HG03571 (cell line): ENCODE measurements around the gene DISP2.

ENCODE experiments used
- ATAC-seq: cut with Tn5 transposase; IDR thresholded peaks from one replicate; pipeline ENCODE4 v1.9.1; 2021; ENCODE audit not compliant: unreplicated experiment

Gene DISP2

DNA sequence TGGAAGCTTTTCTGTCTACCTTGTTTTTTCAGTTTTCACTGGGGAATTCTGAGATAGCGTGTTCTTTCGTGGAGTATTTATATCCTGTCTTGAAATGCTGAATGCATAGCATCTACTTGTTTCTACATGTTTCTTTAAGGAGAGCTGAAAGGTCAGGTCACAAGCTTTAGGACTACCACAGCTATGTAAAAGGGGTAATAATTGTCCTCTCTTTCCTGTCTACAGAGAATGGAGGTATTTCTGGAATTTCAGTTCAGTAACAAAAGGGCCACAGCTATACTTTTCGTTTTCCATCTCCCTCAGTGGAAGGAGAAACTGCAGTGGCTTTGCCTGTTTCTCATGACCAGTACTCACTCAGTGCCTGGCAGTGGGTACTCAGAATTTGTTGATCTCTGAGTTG, 29.8 kb upstream of the DISP2 start:
- ATAC-seq: no peak

DNA sequence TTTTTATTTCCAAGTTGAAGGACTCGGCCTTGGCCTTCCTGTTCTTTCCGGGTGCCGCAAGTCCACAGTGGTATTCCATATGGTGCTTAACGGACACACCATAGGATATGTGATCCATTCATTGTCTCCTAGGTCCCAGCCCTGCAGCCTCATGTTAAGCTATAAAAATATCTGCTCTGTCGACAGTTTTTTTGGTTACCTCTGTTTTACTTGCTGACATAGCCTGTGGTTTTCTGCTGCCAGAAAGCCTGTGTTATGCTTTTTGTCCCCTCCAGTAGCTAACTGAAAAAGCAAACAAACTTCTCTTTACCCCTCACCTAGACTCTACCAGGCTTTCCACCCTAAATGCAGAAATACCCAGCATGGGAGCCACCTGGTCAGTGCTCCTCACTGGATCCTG, 29.3 kb upstream of the DISP2 start:
- ATAC-seq: no peak

DNA sequence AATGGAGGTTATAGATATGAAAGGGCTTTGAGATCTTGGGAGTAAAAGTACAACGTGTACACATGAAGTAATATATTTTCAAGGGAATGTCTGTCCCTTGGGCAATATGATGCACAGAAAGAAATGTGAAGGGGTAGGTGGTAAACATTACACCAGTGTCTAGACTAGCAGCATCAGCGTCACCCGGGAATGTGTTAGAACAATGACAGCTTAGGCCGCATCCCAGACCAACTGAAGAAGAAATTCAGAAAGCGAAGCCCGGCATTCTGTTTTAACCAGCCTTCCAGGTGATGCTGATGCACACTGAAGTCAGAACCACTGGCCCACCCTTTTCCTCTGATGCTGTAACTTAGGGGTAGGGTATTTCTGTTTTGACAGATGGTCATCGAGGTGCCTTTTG, 28.2 kb upstream of the DISP2 start:
- no peak for ATAC-seq

DNA sequence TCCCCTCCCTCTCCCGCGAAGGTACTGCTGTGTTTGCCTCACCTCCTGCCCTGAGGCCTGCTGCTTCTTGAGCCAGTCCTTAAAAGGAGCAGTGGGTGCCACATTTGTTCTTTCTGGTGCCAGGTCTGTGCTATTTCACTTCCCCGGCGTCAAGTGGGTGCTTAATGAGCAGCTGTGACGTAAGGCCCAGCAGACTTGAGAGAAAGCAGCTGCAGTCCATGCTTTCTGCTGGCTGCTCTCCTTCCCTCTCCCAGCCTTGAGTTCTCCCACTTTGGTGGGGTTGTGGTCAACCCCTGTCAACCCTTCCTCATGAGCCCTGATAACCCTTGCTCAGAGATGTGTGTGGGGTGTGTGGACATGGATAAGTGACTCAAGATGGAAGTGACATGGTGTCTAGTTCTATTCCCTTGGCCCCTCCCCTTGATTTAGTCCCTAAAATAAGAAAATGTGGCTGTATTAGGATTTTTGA, 27.6 kb upstream of the DISP2 start:
- ATAC-seq: no peak

DNA sequence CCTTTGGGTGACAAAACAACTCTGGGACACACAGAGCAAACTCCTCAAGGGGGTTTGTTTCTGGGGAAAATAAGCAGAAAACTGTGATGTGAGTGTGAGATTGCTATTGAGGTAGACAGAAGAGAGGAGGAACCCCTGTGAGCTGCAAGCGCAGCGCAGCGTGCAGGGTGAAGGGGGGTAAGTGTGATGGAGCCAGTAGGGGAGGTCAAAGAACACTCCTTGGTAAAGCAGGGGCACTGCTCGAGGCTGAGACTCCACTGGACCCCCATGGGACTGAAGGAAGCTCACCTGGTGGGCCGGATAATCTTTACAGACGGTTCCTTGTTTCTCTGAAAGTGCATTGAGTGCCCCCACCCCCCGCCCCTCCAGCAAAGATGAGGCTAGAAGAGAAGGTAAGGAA, 27.0 kb upstream of the DISP2 start:
- ATAC-seq: no peak

DNA sequence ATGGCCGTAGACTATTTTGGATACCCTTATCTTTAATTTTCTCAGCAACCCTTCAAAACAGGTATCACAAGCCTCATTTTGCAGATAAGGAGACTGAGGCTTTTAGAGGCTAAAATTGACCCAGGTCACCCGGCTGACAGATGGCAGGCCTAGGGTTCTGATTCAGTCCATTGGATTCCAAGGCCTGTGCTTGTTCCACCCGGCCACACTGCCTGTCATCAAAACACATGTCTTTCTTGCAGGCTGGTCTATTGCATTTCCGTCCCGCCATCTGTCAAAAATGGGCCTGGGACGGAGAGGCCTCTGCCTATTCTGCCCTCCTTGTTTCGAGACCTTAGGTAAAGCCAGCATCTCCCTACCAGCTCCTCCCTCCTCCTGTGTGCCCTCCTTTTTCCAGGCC, 26.4 kb upstream of the DISP2 start:
- ATAC-seq: no peak

DNA sequence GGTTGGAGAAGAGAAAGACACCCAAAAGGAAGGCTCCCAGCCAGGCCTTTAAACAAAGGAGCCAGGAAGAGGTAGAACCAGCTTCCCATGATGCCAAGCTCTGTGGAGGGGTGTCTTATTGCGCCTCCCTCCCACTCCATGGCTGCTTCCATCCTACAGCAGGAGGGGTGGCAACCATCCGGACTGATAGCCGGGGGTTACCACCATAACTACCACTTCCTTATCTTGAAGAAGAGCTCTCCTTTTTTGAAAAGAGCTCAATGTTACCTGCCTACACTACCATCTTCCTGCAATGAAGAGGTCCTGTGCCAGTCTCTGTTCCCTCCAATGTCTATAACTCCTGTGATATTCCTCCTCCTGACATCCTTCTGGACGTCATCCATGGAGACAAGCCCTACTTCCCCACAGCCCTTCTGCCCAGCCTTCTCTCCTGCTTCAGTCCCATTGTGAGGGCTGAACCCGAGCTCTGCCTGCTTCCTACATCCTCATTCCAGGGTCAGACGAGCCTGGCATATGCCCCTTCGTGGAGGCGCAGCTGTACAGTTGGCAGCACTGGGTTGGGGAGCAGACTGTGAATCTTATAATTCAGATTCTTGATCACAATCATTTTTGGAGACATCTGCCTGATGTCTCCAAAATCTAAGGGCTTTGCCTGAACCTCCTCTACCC, 25.8 kb upstream of the DISP2 start:
- ATAC-seq: no peak

DNA sequence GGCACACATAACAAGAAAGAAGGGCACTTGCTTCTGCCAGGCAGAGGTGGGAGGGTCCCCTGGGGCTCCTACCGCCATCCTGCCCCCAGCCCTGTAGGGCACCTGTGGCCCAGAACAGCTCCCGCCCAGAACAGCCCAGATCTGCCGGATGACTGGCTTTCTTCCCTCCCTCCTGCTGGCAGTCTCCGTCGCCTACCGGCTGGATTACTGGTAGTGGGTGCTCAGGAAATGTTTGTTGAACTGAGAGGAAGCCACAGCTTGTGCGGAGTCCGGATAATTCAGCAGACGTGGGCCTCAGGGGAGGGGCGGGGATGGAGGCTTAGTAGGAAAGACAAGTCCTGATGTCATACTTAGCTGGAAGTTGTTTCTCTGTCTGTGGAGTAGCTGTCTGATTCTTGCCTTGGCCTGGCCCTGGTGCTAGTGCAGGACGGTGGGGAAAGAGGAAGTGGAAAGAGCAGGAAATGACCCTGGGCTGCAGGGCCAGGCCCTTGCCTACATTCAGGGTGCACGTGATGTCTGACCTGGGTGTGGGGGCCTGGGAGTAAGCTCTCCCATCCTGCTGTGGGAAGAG, 24.0 kb upstream of the DISP2 start:
- ATAC-seq: no peak

DNA sequence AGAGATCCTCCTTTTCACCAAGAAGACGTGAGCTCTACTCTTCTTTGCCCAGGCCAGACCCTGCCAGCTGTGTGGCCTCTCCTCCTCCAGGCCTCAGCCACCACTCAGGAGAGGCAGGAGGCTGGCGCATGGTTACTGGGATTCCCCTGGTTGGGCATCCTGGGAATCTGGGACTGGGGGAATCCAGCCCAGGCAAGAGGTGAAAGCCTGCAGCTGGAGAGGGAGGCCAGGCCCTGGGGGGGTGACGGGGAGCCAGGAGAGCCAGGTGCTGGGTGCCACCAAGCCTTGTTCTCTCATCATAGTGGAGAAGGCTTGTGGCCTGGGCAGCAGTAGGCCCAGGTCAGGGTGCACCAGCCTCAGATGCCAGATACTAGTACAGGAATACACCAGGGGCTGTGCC, 23.5 kb upstream of the DISP2 start:
- ATAC-seq: no peak

DNA sequence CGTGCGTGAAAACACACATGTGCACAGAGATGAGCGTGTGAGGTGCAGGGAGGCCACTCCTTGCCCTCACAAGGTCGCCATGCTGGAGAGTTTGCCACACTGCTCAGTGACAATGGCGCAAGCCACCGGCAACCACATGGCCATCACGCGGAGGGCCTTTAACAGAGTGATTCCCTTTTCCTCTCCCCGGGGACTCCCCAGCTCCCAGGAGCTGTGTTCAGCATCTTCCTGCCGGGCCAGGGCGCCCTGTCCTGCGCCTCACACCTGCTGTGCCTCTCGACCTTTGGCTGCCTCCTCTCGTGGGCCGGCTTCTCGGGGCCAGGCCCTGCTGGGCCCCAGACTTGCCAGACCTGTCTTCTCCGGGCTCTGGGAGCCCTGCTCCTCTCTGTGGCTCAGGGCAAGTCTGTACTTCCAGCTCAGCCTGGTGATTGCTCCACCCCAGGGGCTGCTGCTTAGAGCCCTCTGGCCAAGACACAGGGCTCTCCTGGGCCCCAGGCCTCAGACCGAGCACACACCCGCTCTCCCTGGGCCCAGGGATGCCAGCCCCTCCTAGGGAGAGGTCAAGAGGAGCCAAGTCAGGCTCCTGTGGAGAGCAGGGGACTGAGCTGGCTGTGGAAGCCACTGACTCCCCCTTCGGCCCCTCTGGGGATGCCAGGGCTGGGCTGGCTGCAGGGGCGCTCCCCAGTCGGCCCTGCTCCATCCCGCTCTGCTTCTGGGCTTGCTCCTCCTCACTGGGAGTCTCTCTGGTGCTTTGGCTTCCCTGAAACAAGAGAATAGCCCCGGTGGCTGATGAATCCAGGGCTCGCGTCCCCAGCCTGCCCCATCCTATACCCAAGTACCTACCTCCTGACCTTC, 22.9 kb upstream of the DISP2 start:
- ATAC-seq: no peak

DNA sequence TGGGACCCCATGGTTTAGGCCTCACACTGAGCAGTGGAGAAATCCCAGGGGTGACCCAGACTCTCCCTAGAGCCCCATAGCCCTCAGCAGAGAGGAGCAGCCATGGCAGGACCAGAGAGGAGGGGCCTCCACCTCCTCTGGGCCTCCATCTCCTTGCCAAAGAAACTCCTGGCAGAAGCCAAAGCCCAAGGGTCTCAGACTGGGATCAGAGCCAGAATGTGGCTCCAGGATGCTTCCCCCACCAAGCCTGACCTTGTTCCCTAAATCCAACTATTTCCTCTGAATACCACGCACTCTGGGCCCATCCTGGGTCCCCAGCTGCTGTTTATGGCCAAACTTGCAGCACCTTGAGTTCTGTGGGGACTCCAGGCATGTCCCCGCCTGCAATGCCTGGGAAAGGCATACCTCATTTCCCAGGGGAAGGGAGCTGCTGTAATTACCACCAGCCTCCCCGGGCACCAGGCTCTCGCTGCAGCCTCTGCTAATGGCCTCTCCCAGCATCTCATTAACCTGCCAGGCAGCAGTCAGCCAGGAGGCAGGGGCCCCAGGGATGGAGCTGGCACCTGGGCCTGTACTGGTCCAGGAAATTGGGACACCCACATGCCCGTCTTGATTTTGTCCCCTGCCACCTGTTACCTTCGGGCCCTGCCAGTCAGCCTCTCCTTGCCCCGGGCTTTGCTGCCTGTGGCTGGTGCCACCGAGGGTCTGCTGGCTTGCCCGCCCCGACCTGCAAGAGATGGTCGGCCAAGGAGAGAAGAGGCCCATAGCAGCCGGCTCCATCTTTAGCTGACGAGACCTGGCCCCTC, 21.9 kb upstream of the DISP2 start:
- no peak for ATAC-seq

DNA sequence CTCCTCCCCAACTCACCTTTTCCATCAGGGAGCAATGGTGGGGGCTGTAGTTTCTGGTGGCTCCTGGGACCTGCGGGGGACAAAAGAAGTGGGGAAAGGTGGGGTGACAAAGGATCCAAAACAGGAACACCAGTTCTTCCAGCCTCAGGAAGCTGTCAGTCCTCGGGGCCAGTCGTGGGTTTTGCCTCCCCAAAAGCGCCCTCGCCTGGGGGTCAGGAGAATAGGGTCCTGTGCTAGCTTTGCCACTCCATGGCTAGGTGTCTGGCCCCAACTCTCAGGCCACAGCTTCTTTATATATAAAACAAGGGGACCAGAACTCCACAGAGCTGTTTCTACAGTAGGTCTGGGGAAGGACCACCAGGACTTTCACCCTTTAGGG, 21.3 kb upstream of the DISP2 start:
- ATAC-seq: no peak

DNA sequence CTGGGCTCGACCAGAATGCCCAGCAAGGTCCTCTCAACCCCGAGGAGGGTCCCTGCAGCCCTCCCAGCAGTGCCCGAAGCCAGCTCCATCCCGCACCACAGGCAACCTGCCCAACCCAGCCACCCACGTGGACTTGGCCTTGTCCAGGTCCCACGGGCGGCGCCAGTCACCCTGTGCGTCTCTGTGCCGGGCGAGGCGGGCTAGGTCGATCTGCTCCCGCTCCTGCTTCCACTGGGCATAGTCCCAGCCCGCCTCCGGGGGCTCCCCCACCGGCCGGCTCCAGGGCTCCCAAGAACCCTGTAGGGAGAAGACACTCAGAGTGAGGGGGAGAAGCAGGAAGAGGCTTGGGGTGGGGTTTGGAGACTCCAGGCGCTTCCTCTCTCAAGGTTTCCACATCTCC, 20.4 kb upstream of the DISP2 start:
- ATAC-seq: no peak

DNA sequence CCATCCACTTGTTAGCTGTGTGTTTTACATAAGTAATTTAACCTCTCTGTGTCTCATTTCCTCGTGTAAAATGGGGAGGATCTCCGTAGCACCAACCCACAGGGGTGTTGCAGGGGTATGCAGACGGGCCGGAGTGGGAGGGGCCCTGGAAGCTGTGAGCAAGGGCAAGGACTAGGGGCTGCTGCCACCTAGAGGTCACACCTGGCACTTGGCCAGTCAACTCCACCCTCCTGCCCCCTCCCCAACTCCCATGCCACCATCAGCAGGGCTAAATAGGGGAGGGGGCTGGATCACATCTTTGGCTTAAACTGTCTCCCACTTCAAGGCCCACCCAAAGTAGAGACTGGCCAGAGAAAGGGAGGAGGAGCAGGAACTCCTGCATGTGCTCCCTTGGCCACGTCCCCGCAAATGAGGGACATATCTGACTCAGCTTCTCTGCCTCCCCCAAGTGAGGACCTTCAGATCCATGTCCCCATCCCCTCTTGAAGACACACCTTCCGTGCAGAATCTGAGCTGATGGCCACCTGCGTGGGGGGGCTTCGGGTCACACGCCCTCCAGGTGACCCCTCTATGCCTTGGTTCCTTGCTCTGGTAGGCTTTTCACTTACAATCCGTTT, 19.9 kb upstream of the DISP2 start:
- no peak for ATAC-seq

DNA sequence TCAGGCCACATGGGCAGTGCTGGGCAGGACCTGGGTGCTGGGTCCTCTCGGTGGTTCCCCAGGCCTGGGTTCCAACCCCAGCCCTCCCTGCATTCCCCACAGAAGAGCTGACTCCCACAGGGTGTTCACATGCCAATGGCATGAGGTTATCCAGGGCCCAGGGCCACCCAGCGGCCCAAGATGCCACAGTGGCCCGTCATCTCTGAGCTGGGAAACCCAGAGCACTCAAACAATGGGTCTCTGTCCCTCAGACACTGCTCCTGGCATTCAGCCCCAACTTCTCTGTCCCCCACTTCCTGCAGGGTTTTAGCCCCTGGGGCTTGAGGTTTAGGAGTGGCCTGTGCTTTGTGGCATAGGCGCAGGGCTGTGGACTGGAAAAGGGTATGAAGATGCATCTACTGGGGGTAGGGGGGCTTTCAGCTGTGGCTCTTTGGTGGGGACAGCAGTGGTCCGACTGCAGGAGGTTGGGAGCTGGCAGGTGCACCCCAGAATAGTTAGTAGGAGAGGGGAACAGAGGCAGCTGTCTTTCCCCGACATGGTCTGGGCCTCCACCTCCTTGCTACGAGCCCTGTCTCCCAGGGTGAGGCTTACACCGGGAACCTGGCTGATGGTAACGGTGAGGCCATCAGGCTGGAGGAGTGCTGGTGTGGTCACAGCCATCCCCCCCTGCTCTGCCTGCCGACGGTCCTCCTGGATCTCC, 18.9 kb upstream of the DISP2 start:
- ATAC-seq: no peak

DNA sequence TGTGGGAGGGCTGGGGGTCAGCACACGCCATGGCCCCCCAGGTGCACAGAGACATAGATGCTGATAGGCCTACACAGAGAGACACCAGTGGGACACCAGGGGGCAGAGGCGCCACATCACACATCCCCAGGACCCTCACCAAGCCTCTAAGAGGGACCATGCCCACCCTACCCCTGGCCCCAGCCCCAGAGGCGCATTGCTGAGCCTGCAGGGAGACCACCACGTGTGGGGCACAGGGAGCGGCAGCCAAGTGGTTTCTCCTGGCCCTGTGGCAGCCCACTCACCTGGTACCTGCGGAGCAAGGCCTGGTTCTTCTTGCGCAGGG, 18.4 kb upstream of the DISP2 start:
- ATAC-seq: no peak

DNA sequence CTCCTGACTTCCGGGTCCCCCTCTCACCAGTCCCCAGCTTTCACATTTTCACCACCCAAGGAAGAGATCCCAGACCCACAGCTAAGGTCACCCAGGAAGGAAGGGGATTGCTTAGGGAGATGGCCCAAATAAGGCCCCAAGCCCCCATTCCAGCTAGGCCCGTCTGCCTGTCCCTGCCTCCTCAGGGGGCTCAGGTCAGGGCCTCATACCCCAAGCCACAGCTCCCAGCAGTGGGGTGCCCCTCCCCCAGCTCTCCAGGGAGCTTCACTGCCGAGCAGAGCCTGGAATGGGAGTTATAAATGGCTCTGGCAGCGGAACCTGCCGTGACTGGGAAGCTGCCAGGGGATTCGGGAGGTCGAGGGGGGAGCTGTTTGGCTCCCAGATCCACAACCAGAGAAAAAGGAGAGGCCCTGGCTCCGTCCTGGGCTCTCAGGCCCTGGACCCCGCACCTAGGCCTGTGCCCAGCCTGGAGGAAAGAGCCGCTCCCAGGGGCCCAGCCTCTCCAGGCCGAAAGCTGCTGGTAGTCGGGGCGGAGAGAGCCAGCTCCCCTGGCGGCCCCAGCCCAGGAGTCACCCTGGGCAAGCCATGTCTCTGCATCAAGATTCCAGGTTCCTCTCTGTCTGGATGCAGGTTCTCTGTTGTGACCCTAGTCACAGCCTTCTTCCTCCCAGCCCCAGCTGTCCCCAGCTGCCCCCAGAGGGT, 17.8 kb upstream of the DISP2 start:
- ATAC-seq: no peak

DNA sequence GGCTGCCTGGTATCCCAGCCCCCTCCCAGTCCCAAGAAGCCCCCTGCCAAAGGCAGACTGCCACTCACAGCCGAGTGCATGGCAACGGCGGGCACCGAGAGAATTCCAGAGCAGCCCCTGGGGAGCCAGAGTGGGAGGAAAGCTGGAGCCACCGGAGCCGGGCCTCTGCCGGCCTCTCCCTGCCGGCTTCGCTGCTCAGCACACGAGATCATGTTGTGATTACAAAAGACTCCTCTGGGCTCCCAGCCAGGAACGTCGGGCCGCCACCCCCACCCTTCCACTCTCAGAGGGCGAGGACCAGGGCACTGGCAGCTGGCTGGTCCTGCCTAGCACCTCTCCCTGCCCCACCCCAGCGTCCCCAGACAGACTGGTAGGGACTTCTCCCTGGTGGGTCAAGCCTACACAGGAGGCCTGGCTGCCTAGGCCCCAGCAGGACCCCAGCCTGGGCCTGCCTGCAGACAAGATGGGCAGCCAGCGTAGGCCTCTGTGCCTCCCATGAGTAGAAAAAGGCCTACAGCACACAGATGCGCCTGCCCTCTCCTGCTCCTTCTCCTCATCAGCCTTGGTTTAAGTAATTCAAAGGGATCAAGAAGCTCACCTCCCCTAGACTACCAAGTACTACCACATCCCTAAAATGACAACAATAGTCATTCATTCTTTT, 17.1 kb upstream of the DISP2 start, which contains the start of gene CCDC9B:
Gene CCDC9B, minus strand, starts transcription at position 200 of the 661 bp plus-strand sequence. Its CDS starts 120 bp downstream, at position 80.
- ATAC-seq: no peak
